Smooth muscle cell of trachea (primary cell): ENCODE measurements around the gene OR52A5. TPM values are rescaled to one million over a fixed set of nuclear protein-coding genes. Genes with fewer than 3 reads are reported as not detected.

ENCODE experiments used
- total RNA-seq: library from RNA; depleted of rRNA; stranded (reverse); fragments of >200 nt; gene quantifications from 2 replicates; pipeline ENCODE4 v1.2.1, GENCODE V29; 2014

OR52A5 gene
- total RNA-seq: not detected in 2 replicates

DNA sequence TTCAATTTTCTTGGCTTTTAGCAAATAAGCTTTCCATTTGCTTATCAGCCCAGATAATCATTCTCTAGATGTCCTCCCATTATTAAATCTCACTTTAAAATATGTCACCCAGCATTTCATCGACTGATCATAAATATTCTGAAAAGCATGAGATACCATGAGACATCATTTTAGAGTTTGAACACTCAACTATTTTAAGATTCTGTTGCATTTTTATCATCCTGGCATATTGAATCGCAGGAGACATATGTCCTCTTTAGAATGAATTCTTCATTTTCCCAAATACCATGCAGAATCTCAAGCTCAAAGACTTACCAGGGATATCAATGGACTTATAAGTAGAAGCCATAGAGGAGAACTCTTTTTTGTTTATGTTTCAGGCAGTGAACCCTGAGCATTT lies at the start of gene OR52A5:
Gene OR52A5 (minus strand): TSS at position 361 of the 400 bp plus-strand sequence. CDS start 5,714 bp downstream, outside the sequence.

DNA sequence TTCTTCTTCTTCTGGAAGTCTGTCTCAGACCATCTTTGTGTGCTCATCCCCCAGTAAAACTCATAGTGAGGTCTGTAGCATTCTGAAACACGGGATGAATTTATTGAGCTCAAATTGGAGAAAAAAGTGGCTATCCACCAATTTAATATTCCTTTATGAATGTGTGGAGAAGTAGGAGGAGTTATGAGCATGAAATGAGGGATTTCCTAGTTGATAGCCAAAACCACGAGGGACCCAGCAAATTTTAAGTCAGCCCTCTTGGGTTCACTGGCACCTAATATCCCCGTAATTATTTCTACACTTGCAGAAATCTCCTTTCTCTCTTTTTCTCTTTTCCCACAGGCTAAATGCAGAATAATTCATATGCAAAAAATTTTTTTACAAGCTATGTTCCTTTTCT lies 16.5 kb upstream of the OR52A5 start, which contains the start of gene OR52A1:
Gene OR52A1 (minus strand): TSS at position 101 of the 400 bp plus-strand sequence. CDS start 2,388 bp downstream, outside the sequence.

Other genes starting within 250 kb of the OR52A5 start
- gene OR51A7, start 234.6 kb downstream of the OR52A5 start, total RNA-seq: 0.15 TPM in 1 of 2 replicates, not detected in the other
- gene OR51G2, start 219.0 kb downstream of the OR52A5 start, total RNA-seq: not detected in 2 replicates
- gene OR51G1, start 214.0 kb downstream of the OR52A5 start, total RNA-seq: not detected in 2 replicates
- not detected in 2 replicates for gene OR51A4, start 190.8 kb downstream of the OR52A5 start, total RNA-seq
- gene OR51A2, start 182.6 kb downstream of the OR52A5 start, total RNA-seq: not detected in 2 replicates
- gene OR51L1, start 143.5 kb downstream of the OR52A5 start, total RNA-seq: not detected in 2 replicates
- not detected in 2 replicates for gene OR52J3, start 91.8 kb downstream of the OR52A5 start, total RNA-seq
- gene OR52E2, start 78.7 kb downstream of the OR52A5 start, total RNA-seq: not detected in 2 replicates
- not detected in 2 replicates for gene OR52E1, start 68.8 kb downstream of the OR52A5 start, total RNA-seq
- gene OR52A1, start 16.4 kb upstream of the OR52A5 start, total RNA-seq: not detected in 2 replicates
- not detected in 2 replicates for gene OR51V1, start 62.3 kb upstream of the OR52A5 start, total RNA-seq
- not detected in 2 replicates for gene HBB, start 88.7 kb upstream of the OR52A5 start, total RNA-seq
- 0.83 and 1.0 TPM in 2 replicates for gene HBD, start 96.1 kb upstream of the OR52A5 start, total RNA-seq
- gene HBG1, start 111.5 kb upstream of the OR52A5 start, total RNA-seq: not detected in 2 replicates
- not detected in 2 replicates for gene HBG2, start 116.4 kb upstream of the OR52A5 start, total RNA-seq
- gene HBE1, start 131.6 kb upstream of the OR52A5 start, total RNA-seq: 0.29 and 0.33 TPM in 2 replicates
- not detected in 2 replicates for gene OR51B4, start 163.6 kb upstream of the OR52A5 start, total RNA-seq
- not detected in 2 replicates for gene OR51B2, start 185.9 kb upstream of the OR52A5 start, total RNA-seq
- gene OR51B5, start 205.2 kb upstream of the OR52A5 start, total RNA-seq: 0.29 TPM in 1 of 2 replicates, not detected in the other
- gene OR51B6, start 213.2 kb upstream of the OR52A5 start, total RNA-seq: not detected in 2 replicates
- not detected in 2 replicates for gene OR51M1, start 245.5 kb upstream of the OR52A5 start, total RNA-seq